ENCODE results near the gene EHD3.

EHD3 gene

GRCh38 chr2:31235504-31235902, 1.6 kb downstream of the EHD3 start:
- no peak for DNase-seq (ENCODE audit: low read depth in 2 of 2, low spot score in 1 of 2)

- no peak for DNase-seq (ENCODE audit: low read depth in 2 of 2, low spot score in 1 of 2)
Measured at GRCh38 chr2:31236433-31237205, 2.7 kb downstream of the EHD3 start.

GRCh38 chr2:31237348-31238017, 3.5 kb downstream of the EHD3 start:
- no peak for DNase-seq (ENCODE audit: low read depth in 2 of 2, low spot score in 1 of 2)

- DNase-seq (ENCODE audit: low read depth in 2 of 2, low spot score in 1 of 2): no peak
Measured at GRCh38 chr2:31238126-31238905, 4.4 kb downstream of the EHD3 start.

- DNase-seq (ENCODE audit: low read depth in 2 of 2, low spot score in 1 of 2): no peak
Measured at GRCh38 chr2:31238906-31239592, 5.1 kb downstream of the EHD3 start.

GRCh38 chr2:31239593-31240177, 5.7 kb downstream of the EHD3 start:
- DNase-seq (ENCODE audit: low read depth in 2 of 2, low spot score in 1 of 2): no peak

GRCh38 chr2:31240381-31241365, 6.7 kb downstream of the EHD3 start:
- DNase-seq (ENCODE audit: low read depth in 2 of 2, low spot score in 1 of 2): no peak

- DNase-seq (ENCODE audit: low read depth in 2 of 2, low spot score in 1 of 2): no peak
Measured at GRCh38 chr2:31241625-31242270, 7.8 kb downstream of the EHD3 start.

GRCh38 chr2:31243053-31243452, 9.1 kb downstream of the EHD3 start:
- DNase-seq (ENCODE audit: low read depth in 2 of 2, low spot score in 1 of 2): no peak

GRCh38 chr2:31244101-31244500, 10.1 kb downstream of the EHD3 start:
- no peak for DNase-seq (ENCODE audit: low read depth in 2 of 2, low spot score in 1 of 2)

- DNase-seq (ENCODE audit: low read depth in 2 of 2, low spot score in 1 of 2): no peak
Measured at GRCh38 chr2:31246184-31246852, 12.4 kb downstream of the EHD3 start.

- no peak for DNase-seq (ENCODE audit: low read depth in 2 of 2, low spot score in 1 of 2)
Measured at GRCh38 chr2:31247711-31248110, 13.8 kb downstream of the EHD3 start.

- no peak for DNase-seq (ENCODE audit: low read depth in 2 of 2, low spot score in 1 of 2)
Measured at GRCh38 chr2:31248139-31248538, 14.2 kb downstream of the EHD3 start.

GRCh38 chr2:31249009-31249690, 15.2 kb downstream of the EHD3 start:
- no peak for DNase-seq (ENCODE audit: low read depth in 2 of 2, low spot score in 1 of 2)

- DNase-seq (ENCODE audit: low read depth in 2 of 2, low spot score in 1 of 2): no peak
Measured at GRCh38 chr2:31251018-31251417, 17.1 kb downstream of the EHD3 start.

GRCh38 chr2:31251851-31252250, 17.9 kb downstream of the EHD3 start:
- DNase-seq (ENCODE audit: low read depth in 2 of 2, low spot score in 1 of 2): no peak

- no peak for DNase-seq (ENCODE audit: low read depth in 2 of 2, low spot score in 1 of 2)
Measured at GRCh38 chr2:31253356-31254131, 19.6 kb downstream of the EHD3 start.
